CD4-positive, alpha-beta T cell treated with Interleukin-15 for 1 hour (primary cell): ENCODE measurements around the gene STK32C.
"Not testable (repeated sequence)": the region's sequence is repeated elsewhere in the genome, so short reads cannot be mapped to it uniquely, and the experiment has no call there.

Experiments
- DNase-seq: peaks from one replicate; pipeline ENCODE4 v3.0.0-alpha.2; 2020

Gene STK32C

GRCh38 chr10:132299371-132300336 is 8.1 kb downstream of the STK32C start:
- DNase-seq: no peak

DNA sequence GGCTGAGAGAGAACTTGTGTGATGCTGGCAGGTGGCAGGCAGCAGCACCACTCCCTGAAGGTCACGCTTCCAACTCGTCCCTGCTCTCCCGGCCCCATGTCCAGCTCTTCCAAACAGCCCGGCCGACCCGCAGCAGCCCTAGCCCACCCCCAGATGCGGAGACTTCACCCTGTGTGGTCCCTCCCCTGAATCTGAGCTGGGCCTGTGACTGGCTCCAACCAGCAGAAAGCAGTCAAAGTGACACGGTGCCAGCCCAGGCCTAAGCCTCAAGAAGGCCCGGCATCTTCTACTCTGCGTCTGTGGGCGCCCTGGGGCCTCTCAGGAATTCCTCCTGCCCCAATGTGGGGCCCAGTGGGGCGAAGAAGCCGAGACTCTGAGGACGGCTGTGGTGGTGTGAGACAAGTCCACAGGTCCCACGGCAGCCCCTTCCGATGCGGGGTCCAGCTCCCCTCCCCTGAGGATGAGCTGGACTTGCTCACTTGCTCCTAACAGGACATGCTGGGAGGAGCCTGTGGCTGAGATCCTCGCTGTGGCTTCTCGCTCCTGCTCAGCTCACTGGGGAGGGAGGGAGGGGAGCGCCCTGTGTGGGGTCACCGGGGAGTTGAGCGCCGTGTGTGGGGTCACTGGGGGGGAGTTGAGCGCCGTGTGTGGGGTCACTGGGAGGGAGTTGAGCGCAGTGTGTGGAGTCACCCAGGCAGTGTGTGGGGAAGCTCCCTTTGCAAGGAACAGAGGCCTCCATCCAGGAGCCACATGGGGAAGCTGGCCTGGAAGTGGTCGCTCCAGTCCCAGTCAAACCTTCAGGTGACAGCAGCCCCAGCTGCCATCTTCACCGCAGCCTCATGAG is 9.5 kb downstream of the STK32C start:
- no peak for DNase-seq

GRCh38 chr10:132297526-132297925 is 10.2 kb downstream of the STK32C start:
- DNase-seq: no peak

GRCh38 chr10:132296666-132297443 is 10.9 kb downstream of the STK32C start:
- DNase-seq: no peak

GRCh38 chr10:132295481-132295880 is 12.3 kb downstream of the STK32C start:
- not testable (repeated sequence) for DNase-seq

DNA sequence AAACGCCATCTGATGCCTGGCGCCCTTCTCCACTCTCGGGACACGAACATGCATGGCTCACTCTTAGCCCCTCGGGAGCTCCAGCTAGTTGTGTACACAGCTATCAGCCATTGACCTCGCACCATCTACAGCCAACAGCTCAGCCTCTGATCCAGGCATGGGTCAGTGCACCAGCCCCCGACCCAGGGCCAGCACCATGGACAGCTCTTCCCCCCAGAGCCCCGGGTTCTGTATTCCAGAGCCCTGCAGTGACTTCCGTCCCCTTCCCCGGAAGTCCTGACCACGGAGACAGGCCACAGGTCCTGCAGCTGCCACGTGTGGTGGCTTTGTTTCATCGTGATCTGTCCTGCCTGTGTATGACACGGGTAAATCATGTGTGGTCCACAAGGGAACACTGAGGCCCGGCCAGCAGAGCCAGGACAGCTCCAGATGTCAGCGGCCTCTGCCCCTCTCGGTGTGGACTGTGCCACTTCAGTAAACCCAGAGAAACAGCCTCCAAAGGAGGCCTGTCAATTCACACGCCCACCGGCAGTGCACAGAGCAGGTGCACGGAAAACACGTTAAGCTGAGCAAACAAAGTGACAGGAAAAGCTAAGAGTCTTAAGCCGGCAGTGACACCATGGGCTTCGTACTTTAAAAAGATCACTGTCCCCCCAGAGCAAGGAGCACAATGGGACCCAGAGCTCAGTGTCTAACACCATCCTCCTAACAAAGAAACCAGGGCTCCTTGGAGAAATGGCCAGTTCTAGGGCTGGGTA is 13.0 kb downstream of the STK32C start:
- peak; percentile 8 for DNase-seq

GRCh38 chr10:132293813-132294520 is 13.8 kb downstream of the STK32C start:
- peak; percentile 10 for DNase-seq

- DNase-seq: peak; percentile 8
These were observed 14.4 kb downstream of the STK32C start for GRCh38 chr10:132293201-132293812.

DNA sequence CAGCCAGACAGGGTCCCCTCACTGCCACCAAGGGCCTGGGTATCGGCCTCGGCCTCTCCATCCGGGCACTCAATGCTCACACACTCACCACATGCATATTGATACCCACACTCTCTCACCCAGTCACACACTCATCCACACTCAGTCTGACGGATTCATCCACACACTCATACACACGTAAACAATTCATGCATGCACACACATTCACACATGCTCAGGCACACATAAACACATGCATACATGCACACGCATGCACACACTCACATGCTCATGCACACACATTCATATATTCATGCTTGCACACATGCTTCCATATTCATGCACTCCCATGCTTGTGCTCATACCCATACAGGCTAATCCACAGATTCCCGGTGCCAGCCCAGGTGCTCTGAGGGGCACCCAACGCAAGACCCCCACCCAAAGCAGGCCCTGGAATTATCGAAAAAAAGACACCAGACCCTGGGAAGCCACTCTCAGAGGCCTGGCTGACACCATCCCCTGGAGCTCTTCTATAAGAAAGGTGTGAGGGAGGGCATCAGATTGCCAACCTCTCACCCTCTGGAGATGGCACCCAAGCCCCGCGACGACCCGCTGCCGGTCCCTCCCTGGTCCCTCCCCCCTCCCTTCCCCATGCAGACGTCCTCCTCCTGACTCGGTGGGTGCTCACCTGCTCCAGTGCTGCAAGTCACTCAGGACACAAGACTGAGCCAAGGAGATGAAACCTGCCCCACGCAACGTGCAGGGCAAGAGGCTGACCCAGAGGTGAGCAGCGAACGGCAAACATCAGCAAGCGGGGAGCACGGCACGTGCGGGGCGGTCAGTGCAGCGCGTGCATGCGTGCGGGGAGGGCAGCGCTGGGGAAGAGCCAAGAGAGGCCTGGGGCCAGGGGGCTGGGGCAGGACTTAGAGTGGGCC is 15.2 kb downstream of the STK32C start:
- DNase-seq: peak; percentile 13

- DNase-seq: peak; percentile 6
These were observed 15.9 kb downstream of the STK32C start for GRCh38 chr10:132291826-132292225.

DNA sequence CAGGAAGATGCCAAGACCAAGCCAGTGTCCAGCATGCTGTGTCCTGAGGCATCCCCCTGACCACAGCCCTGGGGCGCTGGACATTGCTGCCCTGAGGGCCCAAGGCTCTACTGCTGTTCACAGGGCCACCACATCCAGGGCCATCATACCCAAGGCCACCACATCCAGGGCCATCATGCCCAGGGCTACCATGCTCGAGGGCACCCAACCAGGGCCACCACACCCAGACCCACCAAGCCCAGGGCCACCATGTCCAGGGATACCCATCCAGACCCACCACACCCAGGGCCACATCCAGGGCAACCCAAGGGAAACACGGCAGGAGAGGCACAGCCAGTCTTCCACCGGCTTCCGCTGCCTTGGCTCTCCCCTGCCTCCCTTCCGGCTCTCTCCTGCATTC is 17.1 kb downstream of the STK32C start:
- peak; percentile 13 for DNase-seq

- no peak for DNase-seq
These were observed 18.3 kb downstream of the STK32C start for GRCh38 chr10:132289439-132289838.

DNA sequence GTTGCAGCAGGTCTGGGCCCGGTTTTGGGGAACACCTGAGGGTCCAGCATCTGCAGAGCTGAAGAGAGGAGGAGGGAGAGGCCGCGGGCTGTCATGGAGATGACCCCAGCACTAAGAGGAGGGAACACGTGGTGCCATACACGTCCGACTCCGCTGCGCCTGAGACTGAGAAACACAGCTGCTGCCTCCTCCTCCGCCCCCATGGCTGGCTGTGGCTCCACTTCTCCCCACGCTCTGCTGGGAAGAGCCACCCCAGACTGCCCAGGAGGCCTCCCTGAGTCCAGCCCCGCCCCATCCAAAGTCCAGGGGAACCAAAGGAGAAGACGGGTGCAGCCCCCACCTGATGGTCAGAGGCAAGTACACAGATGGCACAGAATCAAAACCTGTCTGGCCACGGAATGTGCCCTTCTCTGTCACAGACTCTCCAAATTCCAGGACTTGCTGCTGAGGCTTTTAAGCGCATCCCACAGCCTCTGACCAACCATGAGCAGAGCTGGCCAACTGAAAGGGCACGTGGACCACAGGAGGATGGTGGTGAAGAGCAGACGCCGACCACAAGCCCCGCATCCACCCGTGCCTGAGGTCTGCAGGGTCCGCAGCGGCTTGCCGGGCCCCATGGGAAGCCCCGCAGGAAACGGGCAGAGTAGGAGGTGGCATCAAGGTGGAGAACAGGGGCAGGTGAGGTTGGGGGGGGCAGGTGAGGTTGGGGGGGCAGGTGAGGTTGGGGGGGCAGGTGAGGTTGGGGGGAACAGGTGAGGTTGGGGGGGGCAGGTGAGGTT is 24.0 kb downstream of the STK32C start:
- DNase-seq: no peak

DNA sequence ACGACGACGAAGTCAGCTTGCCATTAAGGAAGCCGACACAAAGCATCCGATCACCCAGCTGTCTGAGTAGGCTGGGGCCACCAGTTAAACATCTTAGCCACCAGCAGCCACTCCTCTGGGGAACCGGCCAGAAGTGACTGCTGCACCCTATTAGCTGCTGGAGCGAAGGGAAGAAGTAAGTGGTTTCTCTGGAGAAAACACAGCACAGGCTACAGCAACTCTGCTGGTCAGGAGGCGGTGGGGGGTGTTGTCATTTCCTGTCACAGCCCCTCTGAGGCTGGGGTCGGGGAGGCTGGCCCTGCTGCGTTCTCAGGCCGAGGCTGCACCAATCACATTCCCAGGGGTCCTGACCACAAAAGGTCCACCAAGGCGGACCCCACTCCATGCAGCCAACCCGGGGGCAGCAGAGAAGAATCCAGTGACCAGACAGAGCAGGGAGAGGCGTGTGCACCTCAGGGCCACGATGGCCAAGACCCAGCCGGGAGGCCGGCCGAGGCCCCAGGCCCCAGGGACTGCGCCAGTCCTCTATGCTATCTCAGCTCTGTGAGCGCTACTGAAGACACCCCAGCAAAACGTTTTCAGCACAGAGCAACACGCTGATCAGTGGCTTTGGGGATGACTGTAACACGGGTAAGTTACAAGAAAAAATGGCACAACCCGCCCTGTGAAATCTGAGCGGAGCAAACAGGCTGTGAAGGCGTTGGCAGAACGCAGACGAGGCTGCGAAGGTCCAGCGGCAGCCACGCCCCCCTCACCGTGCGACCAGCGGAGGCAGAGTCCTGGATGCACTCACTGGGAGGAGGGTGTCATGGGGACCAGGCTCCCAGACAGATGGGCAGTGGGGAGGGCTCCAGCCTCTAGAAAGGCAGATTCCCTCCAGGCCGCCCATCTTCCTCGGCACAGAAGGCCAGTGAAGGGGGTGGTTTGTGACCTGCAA is 24.8 kb downstream of the STK32C start:
- DNase-seq: no peak

DNA sequence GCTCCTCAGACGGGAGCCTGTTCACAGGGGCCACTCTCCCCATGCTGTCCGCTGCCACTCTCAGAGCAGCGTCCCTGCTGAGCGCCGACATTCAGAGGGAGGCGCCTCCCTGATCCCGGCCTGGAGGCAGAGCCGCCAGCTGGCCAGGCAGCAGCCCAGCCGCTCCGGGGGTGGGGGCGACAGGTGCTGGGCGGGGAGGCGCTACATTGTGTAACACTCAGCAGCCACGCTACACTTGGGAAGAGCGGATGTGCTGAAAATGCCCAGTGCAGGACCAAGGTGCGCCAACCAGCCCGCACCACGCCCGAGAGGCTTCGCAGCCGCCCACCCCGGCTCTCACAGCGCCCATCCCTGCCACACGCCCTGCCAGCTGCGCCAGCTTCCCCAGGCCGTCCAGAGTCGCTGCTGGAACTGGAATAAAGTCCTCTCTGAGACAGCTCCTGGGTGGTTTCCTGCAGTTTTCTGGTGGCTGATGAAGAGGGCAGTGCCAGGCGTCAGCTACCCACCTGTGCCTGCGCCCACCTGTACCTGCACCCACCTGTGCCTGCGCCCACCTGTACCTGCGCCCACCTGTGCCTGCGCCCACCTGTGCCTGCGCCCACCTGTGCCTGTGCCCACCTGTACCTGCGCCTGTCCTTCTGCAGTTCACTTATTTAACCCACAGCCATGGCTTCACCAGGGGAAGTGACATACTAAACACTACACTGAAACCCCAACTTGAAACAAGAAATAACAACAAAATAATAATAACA is 25.7 kb downstream of the STK32C start:
- no peak for DNase-seq

- DNase-seq: peak; percentile 9
These were observed 27.1 kb downstream of the STK32C start for GRCh38 chr10:132280646-132281074.
